Globus pallidus (tissue), 1 donor: ENCODE data around the gene KRTAP4-6.
"Not testable (repeated sequence)": the region's sequence is repeated elsewhere in the genome, so short reads cannot be mapped to it uniquely, and the experiment has no call there.

Source experiments
- DNase-seq: peaks from one replicate; pipeline ENCODE4 v3.0.0-alpha.2; 2015; ENCODE audit warnings: low spot score

Gene KRTAP4-6

GRCh38 chr17:41107941-41108450 lies 32.3 kb downstream of the KRTAP4-6 start:
- no peak for DNase-seq

GRCh38 chr17:41105347-41105746 lies 35.0 kb downstream of the KRTAP4-6 start, which contains the start of gene KRTAP4-9:
Gene KRTAP4-9 (plus strand): TSS chr17:41105389. CDS start chr17:41105389, 0 bp downstream.
- DNase-seq, result not testable (repeated sequence)

GRCh38 chr17:41104386-41105038 lies 35.8 kb downstream of the KRTAP4-6 start:
- not testable (repeated sequence) for DNase-seq

GRCh38 chr17:41103896-41104295 lies 36.4 kb downstream of the KRTAP4-6 start:
- no peak for DNase-seq

GRCh38 chr17:41101586-41102259 lies 38.6 kb downstream of the KRTAP4-6 start, which contains the start of gene KRTAP4-16:
Gene KRTAP4-16 (minus strand): TSS chr17:41102209. CDS start chr17:41102209, 0 bp downstream.
- no peak for DNase-seq

- DNase-seq, result not testable (repeated sequence)
Measured at GRCh38 chr17:41099682-41100480, 40.5 kb downstream of the KRTAP4-6 start.

GRCh38 chr17:41098481-41098880 lies 41.9 kb downstream of the KRTAP4-6 start:
- DNase-seq, result no peak

- DNase-seq, result no peak
Measured at GRCh38 chr17:41098042-41098441, 42.3 kb downstream of the KRTAP4-6 start, which contains the start of gene KRTAP4-8. Gene KRTAP4-8 (minus strand): TSS chr17:41098142. CDS start chr17:41098084, 58 bp downstream.

- DNase-seq, result no peak
Measured at GRCh38 chr17:41096055-41096454, 44.3 kb downstream of the KRTAP4-6 start.
